Nephron (organoid): ENCODE results near the gene CYP2A7.
"Not testable (repeated sequence)": the region's sequence is repeated elsewhere in the genome, so short reads cannot be mapped to it uniquely, and the experiment has no call there.

Experiments
- H3K27ac Mint-ChIP-seq, 3 experiments: 2 replicates each; pipeline ENCODE4 v1.8.0; 2020; ENCODE audit warnings: mixed read lengths in 3 of 3, mild to moderate bottlenecking in 2 of 3, moderate library complexity in 1 of 3
- H3K27me3 Mint-ChIP-seq: 2 replicates; pipeline ENCODE4 v1.8.0; 2021; ENCODE audit warnings: low read depth, mild to moderate bottlenecking, moderate library complexity, mixed read lengths
- H3K36me3 Mint-ChIP-seq: 2 replicates; pipeline ENCODE4 v1.8.0; 2020; ENCODE audit warnings: low read depth, mixed read lengths
- H3K4me1 Mint-ChIP-seq: 2 replicates; pipeline ENCODE4 v1.8.0; 2020; ENCODE audit warnings: mixed read lengths
- H3K4me3 Mint-ChIP-seq, 3 experiments: 2 replicates each; pipeline ENCODE4 v1.8.0; 2020; ENCODE audit warnings: mild to moderate bottlenecking in 3 of 3, mixed read lengths in 3 of 3, moderate library complexity in 2 of 3
- H3K9me3 Mint-ChIP-seq: 2 replicates; pipeline ENCODE4 v1.8.0; 2020; ENCODE audit warnings: mixed read lengths
- TF ChIP-seq, protein P1 (sequence below), 3 experiments: fragments of 200-600 bp; sonication (generic); IDR thresholded peaks; one replicate each; pipeline ENCODE4 v1.5.0; 2021; ENCODE audit warnings: antibody characterized with exemption in 3 of 3; ENCODE audit not compliant: unreplicated experiment in 3 of 3

Gene CYP2A7

DNA sequence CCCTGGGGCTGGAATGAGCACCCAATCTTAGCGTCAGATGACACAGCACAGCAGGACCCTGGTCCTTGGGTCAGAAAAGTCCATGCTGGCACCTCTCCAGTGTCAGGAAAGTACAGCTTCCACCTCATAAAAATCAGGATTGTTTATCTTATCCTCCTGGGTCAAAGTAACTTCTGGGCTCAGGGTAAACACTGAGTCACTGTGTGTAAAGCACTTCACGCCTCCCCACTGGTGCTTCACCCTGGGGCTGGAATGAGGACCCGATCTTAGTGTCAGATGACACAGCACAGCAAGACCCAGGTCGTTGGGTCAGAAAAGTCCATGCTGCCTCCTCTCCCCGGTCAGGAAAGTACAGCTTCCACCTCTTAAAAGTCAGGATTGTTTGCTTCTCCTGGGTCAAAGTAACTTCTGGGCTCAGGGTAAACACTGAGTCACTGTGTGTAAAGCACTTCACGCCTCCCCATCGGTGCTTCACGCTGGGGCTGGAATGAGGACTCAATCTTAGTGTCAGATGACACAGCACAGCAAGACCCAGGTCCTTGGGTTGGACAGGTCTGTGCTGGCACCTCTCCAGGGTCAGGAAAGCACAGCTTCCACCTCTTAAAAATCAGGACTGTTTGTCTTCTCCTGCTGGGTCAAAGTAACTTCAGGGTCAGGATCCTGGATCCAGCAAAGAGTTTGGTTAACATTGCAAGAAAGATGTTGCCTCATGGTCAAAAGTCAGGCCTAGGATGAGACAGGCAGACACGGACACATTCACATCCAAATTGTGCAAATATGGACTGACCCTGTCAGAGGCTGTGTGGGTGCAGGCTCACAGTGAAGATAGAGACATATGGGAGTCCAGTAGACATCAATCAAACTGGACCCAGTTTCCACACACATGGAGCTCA is 39.2 kb upstream of the CYP2A7 start:
- Mint-ChIP-seq H3K4me3 (no peak overlapping the region), H3K9me3 (peaks cover 24% of the 10 kb centered on the region), H3K27ac (no peak overlapping the region), H3K36me3 (no peaks in the 10 kb centered on the region), H3K4me1 (peaks cover 10% of the 10 kb centered on the region), H3K27me3 (peaks cover 11% of the 10 kb centered on the region)
- TF ChIP-seq, protein P1, sequence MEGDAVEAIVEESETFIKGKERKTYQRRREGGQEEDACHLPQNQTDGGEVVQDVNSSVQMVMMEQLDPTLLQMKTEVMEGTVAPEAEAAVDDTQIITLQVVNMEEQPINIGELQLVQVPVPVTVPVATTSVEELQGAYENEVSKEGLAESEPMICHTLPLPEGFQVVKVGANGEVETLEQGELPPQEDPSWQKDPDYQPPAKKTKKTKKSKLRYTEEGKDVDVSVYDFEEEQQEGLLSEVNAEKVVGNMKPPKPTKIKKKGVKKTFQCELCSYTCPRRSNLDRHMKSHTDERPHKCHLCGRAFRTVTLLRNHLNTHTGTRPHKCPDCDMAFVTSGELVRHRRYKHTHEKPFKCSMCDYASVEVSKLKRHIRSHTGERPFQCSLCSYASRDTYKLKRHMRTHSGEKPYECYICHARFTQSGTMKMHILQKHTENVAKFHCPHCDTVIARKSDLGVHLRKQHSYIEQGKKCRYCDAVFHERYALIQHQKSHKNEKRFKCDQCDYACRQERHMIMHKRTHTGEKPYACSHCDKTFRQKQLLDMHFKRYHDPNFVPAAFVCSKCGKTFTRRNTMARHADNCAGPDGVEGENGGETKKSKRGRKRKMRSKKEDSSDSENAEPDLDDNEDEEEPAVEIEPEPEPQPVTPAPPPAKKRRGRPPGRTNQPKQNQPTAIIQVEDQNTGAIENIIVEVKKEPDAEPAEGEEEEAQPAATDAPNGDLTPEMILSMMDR (IDR thresholded peaks at IDR 0.05; ENCODE audit: unreplicated experiment in 3 of 3), result no peak

DNA sequence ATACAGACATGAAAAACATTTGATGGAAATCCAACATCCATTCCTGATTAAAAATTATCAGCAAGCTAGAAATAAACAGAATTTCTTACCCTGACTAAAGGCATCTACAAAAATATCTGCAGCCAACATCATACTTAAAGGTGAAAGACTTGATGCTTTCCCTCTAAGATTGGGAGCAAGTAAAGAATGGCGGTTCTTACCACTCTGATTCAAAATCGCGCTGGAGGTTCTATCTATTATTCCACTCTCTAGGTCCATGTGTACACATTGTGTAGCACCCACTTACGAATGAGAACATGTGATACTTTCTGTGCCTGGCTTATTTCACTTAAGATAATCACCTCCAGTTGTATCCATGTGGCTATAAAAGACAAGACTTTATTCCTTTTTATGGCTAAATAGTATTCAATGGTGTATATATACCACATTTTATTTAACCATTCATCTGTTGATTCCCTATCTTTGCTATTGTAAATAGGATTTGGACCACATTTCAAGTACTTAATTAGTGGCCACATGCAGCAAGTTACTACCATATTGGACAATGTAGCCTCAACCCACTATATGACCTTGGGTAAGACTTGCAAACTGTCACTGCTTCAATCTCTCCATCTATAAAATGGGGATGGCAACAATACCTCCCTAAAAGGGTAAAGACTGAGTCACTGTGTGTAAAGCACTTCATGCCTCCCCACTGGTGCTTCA is 38.4 kb upstream of the CYP2A7 start:
- TF ChIP-seq, protein P1 (IDR thresholded peaks at IDR 0.05; ENCODE audit: unreplicated experiment in 3 of 3), result no peak
- Mint-ChIP-seq H3K9me3 (peaks cover 27% of the 10 kb centered on the region), H3K27ac (no peak overlapping the region), H3K27me3 (peaks cover 14% of the 10 kb centered on the region), H3K4me3 (no peak overlapping the region), H3K4me1 (peaks cover 10% of the 10 kb centered on the region), H3K36me3 (no peaks in the 10 kb centered on the region)

DNA sequence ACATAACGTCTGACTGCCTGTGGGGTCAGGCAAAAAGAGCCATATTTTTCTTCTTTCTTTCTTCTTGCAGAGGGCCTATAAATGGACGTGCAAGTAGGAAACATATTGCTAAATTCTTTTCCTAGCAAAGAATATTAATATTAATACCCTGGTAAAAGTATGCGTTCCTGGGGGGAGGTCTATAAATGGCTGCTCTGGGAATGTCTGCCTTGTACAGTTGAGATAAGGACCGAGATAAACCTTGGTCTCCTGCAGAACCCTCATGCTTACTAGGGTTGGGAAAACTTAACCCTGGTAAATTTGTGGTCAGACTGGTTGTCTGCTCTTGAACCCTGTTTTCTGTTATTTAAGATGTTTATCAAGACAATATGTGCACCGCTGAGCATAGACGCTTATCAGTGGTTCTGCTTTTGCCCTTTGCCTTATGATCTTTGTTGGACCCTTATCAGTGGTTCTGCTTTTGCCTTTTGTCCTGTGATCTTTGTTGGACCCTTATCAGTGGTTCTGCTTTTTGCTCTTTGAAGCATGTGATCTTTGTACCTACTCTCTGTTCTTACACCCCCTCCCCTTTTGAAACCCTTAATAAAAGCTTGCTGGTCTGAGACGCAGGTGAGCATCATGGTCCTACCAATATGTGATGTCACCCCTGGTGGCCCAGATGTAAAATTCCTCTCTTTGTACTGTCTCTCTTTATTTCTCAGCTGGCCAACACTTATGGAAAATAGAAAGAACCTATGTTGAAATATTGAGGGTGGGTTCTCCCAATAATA is 37.7 kb upstream of the CYP2A7 start:
- Mint-ChIP-seq H3K27me3 (peaks cover 13% of the 10 kb centered on the region), H3K9me3 (peaks cover 34% of the 10 kb centered on the region)
- not testable (repeated sequence) for H3K4me1 Mint-ChIP-seq, H3K27ac Mint-ChIP-seq, H3K36me3 Mint-ChIP-seq, H3K4me3 Mint-ChIP-seq

DNA sequence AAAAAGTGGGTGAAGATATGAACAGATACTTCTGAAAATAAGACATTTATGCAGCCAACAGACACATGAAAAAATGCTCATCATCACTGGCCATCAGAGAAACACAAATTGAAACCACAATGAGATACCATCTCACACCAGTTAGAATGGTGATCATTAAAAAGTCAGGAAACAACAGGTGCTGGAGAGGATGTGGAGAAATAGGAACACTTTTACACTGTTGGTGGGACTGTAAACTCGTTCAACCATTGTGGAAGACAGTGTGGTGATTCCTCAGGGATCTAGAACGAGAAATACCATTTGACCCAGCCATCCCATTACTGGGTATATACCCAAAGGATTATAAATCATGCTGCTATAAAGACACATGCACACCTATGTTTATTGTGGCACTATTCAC is 36.3 kb upstream of the CYP2A7 start:
- H3K27ac Mint-ChIP-seq, H3K27me3 Mint-ChIP-seq, H3K4me1 Mint-ChIP-seq, H3K4me3 Mint-ChIP-seq, H3K36me3 Mint-ChIP-seq: not testable (repeated sequence)
- H3K9me3 Mint-ChIP-seq, result peaks cover 35% of the 10 kb centered on the region

DNA sequence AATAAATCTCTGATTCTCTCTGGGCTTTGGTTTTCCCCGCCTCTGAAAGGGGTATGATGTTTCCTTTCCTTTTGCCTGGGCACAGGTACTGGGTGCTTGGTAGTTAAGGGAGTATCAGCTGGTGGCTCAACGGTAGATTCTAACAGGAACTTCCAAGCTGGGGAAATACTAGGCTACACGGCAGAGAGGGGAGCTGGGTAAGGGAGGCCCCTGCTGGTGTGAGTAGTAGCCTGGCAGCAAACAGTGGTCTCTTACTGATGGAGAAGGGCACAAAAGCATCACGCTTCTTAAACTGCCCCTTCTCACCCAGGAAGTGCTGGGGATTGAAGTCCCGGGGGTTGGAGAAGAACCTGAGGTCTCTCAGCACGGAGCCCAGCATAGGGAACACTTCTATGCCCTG is 26.9 kb upstream of the CYP2A7 start:
- peaks cover 9% of the 10 kb centered on the region for H3K9me3 Mint-ChIP-seq
- H3K4me1 Mint-ChIP-seq, result no peaks in the 10 kb centered on the region
- no peak overlapping the region for H3K27ac Mint-ChIP-seq
- TF ChIP-seq, protein P1 (IDR thresholded peaks at IDR 0.05; ENCODE audit: unreplicated experiment in 3 of 3), result no peak
- peaks cover 32% of the 10 kb centered on the region for H3K27me3 Mint-ChIP-seq
- no peaks in the 10 kb centered on the region for H3K36me3 Mint-ChIP-seq
- H3K4me3 Mint-ChIP-seq, result no peak overlapping the region

DNA sequence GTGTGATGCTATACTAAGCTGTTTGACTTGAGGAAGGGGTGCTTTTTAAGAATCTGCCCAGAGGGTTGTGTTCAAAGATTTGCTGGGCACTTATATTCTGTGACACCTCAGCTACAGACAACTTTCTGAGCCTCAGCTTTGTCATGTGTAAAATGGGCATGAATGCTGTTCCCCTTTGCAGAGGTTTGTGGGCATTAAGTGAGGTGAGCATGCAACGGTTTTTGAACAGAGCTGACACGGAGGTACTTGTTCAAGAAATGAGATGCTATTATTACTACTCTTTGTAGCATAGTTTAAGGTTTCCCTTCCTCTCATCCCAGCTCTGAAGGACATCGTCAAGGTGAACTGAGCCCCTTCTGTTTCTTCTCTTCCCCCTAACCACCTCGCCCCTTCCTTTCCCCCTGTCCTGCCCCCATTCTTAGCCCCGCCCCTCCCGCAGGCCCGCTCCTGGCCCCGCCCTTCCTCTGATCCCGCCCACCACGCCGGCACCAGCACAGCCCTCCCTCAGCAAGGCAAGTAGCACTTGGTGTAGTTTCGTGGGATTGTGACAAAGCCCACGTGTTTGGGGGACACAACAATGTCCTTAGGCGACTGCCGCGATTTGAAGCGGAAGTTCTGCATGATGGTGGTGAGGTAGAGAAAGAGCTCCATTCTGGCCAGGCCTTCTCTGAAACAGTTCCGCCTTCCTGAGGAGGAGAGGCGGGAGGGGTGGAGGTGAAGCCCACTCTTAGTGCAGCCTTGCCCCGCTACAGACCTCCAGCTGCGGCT is 26.1 kb upstream of the CYP2A7 start:
- H3K27me3 Mint-ChIP-seq, result peaks cover 32% of the 10 kb centered on the region
- H3K4me3 Mint-ChIP-seq, result no peak overlapping the region
- TF ChIP-seq, protein P1 (IDR thresholded peaks at IDR 0.05; ENCODE audit: unreplicated experiment in 3 of 3), result no peak
- H3K36me3 Mint-ChIP-seq, result no peaks in the 10 kb centered on the region
- peaks cover 9% of the 10 kb centered on the region for H3K9me3 Mint-ChIP-seq
- no peak overlapping the region for H3K27ac Mint-ChIP-seq
- no peaks in the 10 kb centered on the region for H3K4me1 Mint-ChIP-seq
